Central memory CD8-positive, alpha-beta T cell (primary cell): ENCODE data around the gene LRRC40.

Experiments
- ATAC-seq: fragments of 150-1000 bp; cut with Tn5 transposase; replicated peaks from 2 replicates; pipeline ENCODE4 v1.10.0; 2022; ENCODE audit warnings: mild to moderate bottlenecking, moderate FRiP score, moderate number of reproducible peaks; ENCODE audit not compliant: poor library complexity, severe bottlenecking; ENCODE audit errors: extremely low read depth
- DNase-seq, 2 donors: peaks; one replicate each; pipeline ENCODE4 v3.0.0; 2021; ENCODE audit warnings: low spot score in 2 of 2
- H3K27ac Mint-ChIP-seq: one replicate; pipeline ENCODE4 v1.8.0; 2022; ENCODE audit warnings: low read depth, mild to moderate bottlenecking, moderate library complexity, mixed read lengths
- H3K27me3 Mint-ChIP-seq: one replicate; pipeline ENCODE4 v1.8.0; 2022; ENCODE audit warnings: mixed read lengths
- H3K36me3 Mint-ChIP-seq: one replicate; pipeline ENCODE4 v1.8.0; 2022; ENCODE audit warnings: mild to moderate bottlenecking, moderate library complexity, mixed read lengths; ENCODE audit not compliant: insufficient read depth
- H3K4me1 Mint-ChIP-seq: one replicate; pipeline ENCODE4 v1.8.0; 2022; ENCODE audit warnings: mixed read lengths
- H3K4me3 Mint-ChIP-seq: one replicate; pipeline ENCODE4 v1.8.0; 2022; ENCODE audit warnings: mild to moderate bottlenecking, moderate library complexity, mixed read lengths
- H3K9me3 Mint-ChIP-seq: one replicate; pipeline ENCODE4 v1.8.0; 2022; ENCODE audit warnings: mixed read lengths

Gene LRRC40

GRCh38 chr1:70205434-70206118 is at the start of gene LRRC40:
TSS of gene LRRC40 (minus strand) at chr1:70205579. CDS start at chr1:70205540, 39 bp downstream.
- DNase-seq (peak; percentile 96 to 97), ATAC-seq (peak; percentile 89)
- Mint-ChIP-seq H3K4me3 (peak within 1 kb of the TSS; percentile 96), H3K9me3 (no peaks in the 10 kb centered on the region), H3K4me1 (peaks cover 62% of the 10 kb centered on the region), H3K27me3 (no peaks in the 10 kb centered on the region), H3K36me3 (peaks cover 26% of the 10 kb centered on the region), H3K27ac (peak within 1 kb of the TSS; percentile 99)

GRCh38 chr1:70248729-70249128 is 43.4 kb upstream of the LRRC40 start:
- H3K4me1 Mint-ChIP-seq, result peaks cover 19% of the 10 kb centered on the region
- no peak for ATAC-seq
- no peaks in the 10 kb centered on the region for H3K27me3 Mint-ChIP-seq
- H3K4me3 Mint-ChIP-seq, result no peak overlapping the region
- peaks cover 78% of the 10 kb centered on the region for H3K36me3 Mint-ChIP-seq
- H3K27ac Mint-ChIP-seq, result peak overlapping the region; percentile 44
- no peaks in the 10 kb centered on the region for H3K9me3 Mint-ChIP-seq
- no peak for DNase-seq

GRCh38 chr1:70247768-70248167 is 42.4 kb upstream of the LRRC40 start:
- ATAC-seq (no peak), DNase-seq (no peak)
- H3K27me3 Mint-ChIP-seq, result no peaks in the 10 kb centered on the region
- peaks cover 85% of the 10 kb centered on the region for H3K36me3 Mint-ChIP-seq
- H3K4me3 Mint-ChIP-seq, result no peak overlapping the region
- no peak overlapping the region for H3K27ac Mint-ChIP-seq
- no peaks in the 10 kb centered on the region for H3K9me3 Mint-ChIP-seq
- H3K4me1 Mint-ChIP-seq, result peaks cover 19% of the 10 kb centered on the region

- ATAC-seq, result no peak
- Mint-ChIP-seq H3K4me3 (no peak overlapping the region), H3K27me3 (no peaks in the 10 kb centered on the region), H3K27ac (no peak overlapping the region), H3K4me1 (peaks cover 19% of the 10 kb centered on the region), H3K9me3 (no peaks in the 10 kb centered on the region), H3K36me3 (peaks cover 89% of the 10 kb centered on the region)
- DNase-seq, result no peak
Observed at GRCh38 chr1:70247122-70247521, 41.7 kb upstream of the LRRC40 start.

- Mint-ChIP-seq H3K4me1 (peaks cover 6% of the 10 kb centered on the region), H3K4me3 (no peak overlapping the region), H3K27ac (no peak overlapping the region), H3K9me3 (no peaks in the 10 kb centered on the region), H3K27me3 (no peaks in the 10 kb centered on the region), H3K36me3 (peaks cover 89% of the 10 kb centered on the region)
- ATAC-seq (no peak), DNase-seq (no peak)
Observed at GRCh38 chr1:70239940-70240339, 34.6 kb upstream of the LRRC40 start.

GRCh38 chr1:70234733-70235132 is 29.4 kb upstream of the LRRC40 start:
- Mint-ChIP-seq H3K27ac (peak overlapping the region; percentile 44), H3K4me3 (no peak overlapping the region), H3K9me3 (no peaks in the 10 kb centered on the region), H3K27me3 (no peaks in the 10 kb centered on the region), H3K36me3 (peaks cover 85% of the 10 kb centered on the region), H3K4me1 (peaks cover 12% of the 10 kb centered on the region)
- DNase-seq (no peak), ATAC-seq (no peak)

- Mint-ChIP-seq H3K36me3 (peaks cover 67% of the 10 kb centered on the region), H3K27me3 (no peaks in the 10 kb centered on the region), H3K4me1 (peaks cover 31% of the 10 kb centered on the region), H3K4me3 (no peak overlapping the region), H3K9me3 (no peaks in the 10 kb centered on the region), H3K27ac (no peak overlapping the region)
- ATAC-seq (no peak), DNase-seq (no peak)
Observed at GRCh38 chr1:70231475-70231874, 26.1 kb upstream of the LRRC40 start.

GRCh38 chr1:70228670-70229069 is 23.3 kb upstream of the LRRC40 start:
- H3K4me3 Mint-ChIP-seq, result no peak overlapping the region

GRCh38 chr1:70227439-70227838 is 22.1 kb upstream of the LRRC40 start:
- peak; percentile 79 for ATAC-seq
- peaks cover 48% of the 10 kb centered on the region for H3K4me1 Mint-ChIP-seq

More at GRCh38 chr1:70228670-70229069, 23.3 kb upstream of the LRRC40 start:
- peaks cover 52% of the 10 kb centered on the region for H3K36me3 Mint-ChIP-seq
- DNase-seq, result no peak
- peaks cover 41% of the 10 kb centered on the region for H3K4me1 Mint-ChIP-seq
- no peak overlapping the region for H3K27ac Mint-ChIP-seq
- no peak for ATAC-seq
- no peaks in the 10 kb centered on the region for H3K27me3 Mint-ChIP-seq
- no peaks in the 10 kb centered on the region for H3K9me3 Mint-ChIP-seq

GRCh38 chr1:70224954-70225353 is 19.6 kb upstream of the LRRC40 start:
- H3K36me3 Mint-ChIP-seq, result peaks cover 37% of the 10 kb centered on the region
- no peaks in the 10 kb centered on the region for H3K27me3 Mint-ChIP-seq
- no peak overlapping the region for H3K4me3 Mint-ChIP-seq
- no peak overlapping the region for H3K27ac Mint-ChIP-seq
- ATAC-seq (no peak), DNase-seq (no peak)
- H3K9me3 Mint-ChIP-seq, result no peaks in the 10 kb centered on the region
- H3K4me1 Mint-ChIP-seq, result peaks cover 50% of the 10 kb centered on the region

More at GRCh38 chr1:70227439-70227838, 22.1 kb upstream of the LRRC40 start:
- no peak overlapping the region for H3K27ac Mint-ChIP-seq
- no peak overlapping the region for H3K4me3 Mint-ChIP-seq
- DNase-seq, result no peak
- no peaks in the 10 kb centered on the region for H3K27me3 Mint-ChIP-seq
- H3K36me3 Mint-ChIP-seq, result peaks cover 46% of the 10 kb centered on the region
- no peaks in the 10 kb centered on the region for H3K9me3 Mint-ChIP-seq

- ATAC-seq (no peak), DNase-seq (no peak)
- H3K27ac Mint-ChIP-seq, result peak overlapping the region; percentile 98
- peaks cover 31% of the 10 kb centered on the region for H3K36me3 Mint-ChIP-seq
- no peaks in the 10 kb centered on the region for H3K27me3 Mint-ChIP-seq
- H3K4me3 Mint-ChIP-seq, result peak overlapping the region; percentile 87
- no peaks in the 10 kb centered on the region for H3K9me3 Mint-ChIP-seq
- peaks cover 43% of the 10 kb centered on the region for H3K4me1 Mint-ChIP-seq
Observed at GRCh38 chr1:70222716-70223235, 17.4 kb upstream of the LRRC40 start.

- Mint-ChIP-seq H3K27me3 (no peaks in the 10 kb centered on the region), H3K9me3 (no peaks in the 10 kb centered on the region), H3K27ac (peak within 1 kb of the TSS; percentile 98), H3K4me3 (peak within 1 kb of the TSS; percentile 87), H3K4me1 (peaks cover 31% of the 10 kb centered on the region), H3K36me3 (peaks cover 37% of the 10 kb centered on the region)
- DNase-seq, result peak; percentile 94 to 97
- peak; percentile 95 for ATAC-seq
Observed at GRCh38 chr1:70221238-70222121, 16.1 kb upstream of the LRRC40 start, which contains the start of gene SRSF11. TSS of gene SRSF11 (plus strand) at chr1:70221380. CDS start at chr1:70221637, 257 bp downstream.
